Iris pigment epithelial cell (primary cell): Measurements from ENCODE around the gene CTBP1.
A peak's percentile ranks its signal among the peaks of the same experiment; 100 is the strongest.

Source experiments
- DNase-seq: peaks from one replicate; pipeline ENCODE4 v3.0.0-alpha.2; 2011; ENCODE audit warnings: low read depth

CTBP1 gene

GRCh38 chr4:1210971-1211370, 38.0 kb downstream of the CTBP1 start:
- DNase-seq: no peak

GRCh38 chr4:1210241-1210841, 38.6 kb downstream of the CTBP1 start:
- no peak for DNase-seq

GRCh38 chr4:1209821-1210220, 39.1 kb downstream of the CTBP1 start:
- DNase-seq: peak; percentile 45

- DNase-seq: peak; percentile 61
These were observed 39.8 kb downstream of the CTBP1 start for GRCh38 chr4:1208970-1209704.

GRCh38 chr4:1208266-1208961, 40.5 kb downstream of the CTBP1 start:
- no peak for DNase-seq

GRCh38 chr4:1207603-1208265, 41.2 kb downstream of the CTBP1 start:
- peak; percentile 76 for DNase-seq

- DNase-seq: no peak
These were observed 41.8 kb downstream of the CTBP1 start for GRCh38 chr4:1207157-1207470.

- DNase-seq: no peak
These were observed 42.4 kb downstream of the CTBP1 start for GRCh38 chr4:1206299-1207156.

- DNase-seq: no peak
These were observed 43.2 kb downstream of the CTBP1 start for GRCh38 chr4:1205586-1206298.

GRCh38 chr4:1204828-1205585, 43.9 kb downstream of the CTBP1 start:
- no peak for DNase-seq

GRCh38 chr4:1204286-1204827, 44.6 kb downstream of the CTBP1 start:
- no peak for DNase-seq

GRCh38 chr4:1203026-1203616, 45.8 kb downstream of the CTBP1 start:
- DNase-seq: no peak

- DNase-seq: no peak
These were observed 46.4 kb downstream of the CTBP1 start for GRCh38 chr4:1202526-1203011.

GRCh38 chr4:1201851-1202525, 46.9 kb downstream of the CTBP1 start:
- peak; percentile 98 for DNase-seq

GRCh38 chr4:1200425-1201035, 48.4 kb downstream of the CTBP1 start:
- DNase-seq: peak; percentile 94

- DNase-seq: no peak
These were observed 49.2 kb downstream of the CTBP1 start for GRCh38 chr4:1199556-1200331.

- no peak for DNase-seq
These were observed 50.7 kb downstream of the CTBP1 start for GRCh38 chr4:1198098-1198844.
